ENCODE measurements around the gene HNRNPD.
"Not testable (repeated sequence)": the region's sequence is repeated elsewhere in the genome, so short reads cannot be mapped to it uniquely, and the experiment has no call there.

HNRNPD gene

GRCh38 chr4:82372517-82373485 is 990 bp downstream of the HNRNPD start:
- peak; percentile 28 to 68 for DNase-seq

GRCh38 chr4:82371497-82371896 is 2.3 kb downstream of the HNRNPD start:
- no peak for DNase-seq

DNA sequence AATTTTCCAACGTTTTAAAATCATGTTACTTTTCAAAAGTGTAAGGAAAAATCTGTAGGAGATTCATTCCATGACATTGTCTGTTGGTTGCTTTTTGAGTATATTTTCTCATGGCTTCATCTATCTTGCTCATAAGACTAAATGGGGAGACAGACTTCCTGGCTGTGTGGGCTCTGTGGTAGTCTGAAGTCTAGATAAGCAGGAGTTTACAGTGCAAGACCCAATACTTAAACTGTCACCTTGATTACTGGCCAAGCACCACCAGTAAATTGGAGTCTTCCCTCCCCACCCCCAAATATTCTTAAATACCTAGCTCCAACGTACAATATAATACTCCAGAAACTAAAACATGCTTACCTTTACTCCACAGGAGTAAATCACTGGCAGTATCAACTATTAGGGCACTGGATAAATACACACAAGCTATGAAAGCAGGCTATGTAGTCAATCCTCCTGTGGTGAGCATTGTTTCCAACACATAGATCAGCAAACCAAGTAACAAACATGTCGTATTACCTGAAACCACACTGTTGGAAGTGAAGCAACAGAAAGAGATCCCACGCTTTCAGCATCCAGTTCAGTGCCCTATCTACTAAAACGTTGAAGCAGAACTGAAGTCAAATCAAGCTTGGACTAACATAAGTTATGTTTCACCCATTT is 6.2 kb downstream of the HNRNPD start:
- DNase-seq: no peak

- DNase-seq: not testable (repeated sequence)
Measured at GRCh38 chr4:82366431-82366830, 7.4 kb downstream of the HNRNPD start.

- no peak for DNase-seq
Measured at GRCh38 chr4:82363896-82364487, 9.8 kb downstream of the HNRNPD start.

GRCh38 chr4:82362565-82362964 is 11.2 kb downstream of the HNRNPD start:
- no peak for DNase-seq

DNA sequence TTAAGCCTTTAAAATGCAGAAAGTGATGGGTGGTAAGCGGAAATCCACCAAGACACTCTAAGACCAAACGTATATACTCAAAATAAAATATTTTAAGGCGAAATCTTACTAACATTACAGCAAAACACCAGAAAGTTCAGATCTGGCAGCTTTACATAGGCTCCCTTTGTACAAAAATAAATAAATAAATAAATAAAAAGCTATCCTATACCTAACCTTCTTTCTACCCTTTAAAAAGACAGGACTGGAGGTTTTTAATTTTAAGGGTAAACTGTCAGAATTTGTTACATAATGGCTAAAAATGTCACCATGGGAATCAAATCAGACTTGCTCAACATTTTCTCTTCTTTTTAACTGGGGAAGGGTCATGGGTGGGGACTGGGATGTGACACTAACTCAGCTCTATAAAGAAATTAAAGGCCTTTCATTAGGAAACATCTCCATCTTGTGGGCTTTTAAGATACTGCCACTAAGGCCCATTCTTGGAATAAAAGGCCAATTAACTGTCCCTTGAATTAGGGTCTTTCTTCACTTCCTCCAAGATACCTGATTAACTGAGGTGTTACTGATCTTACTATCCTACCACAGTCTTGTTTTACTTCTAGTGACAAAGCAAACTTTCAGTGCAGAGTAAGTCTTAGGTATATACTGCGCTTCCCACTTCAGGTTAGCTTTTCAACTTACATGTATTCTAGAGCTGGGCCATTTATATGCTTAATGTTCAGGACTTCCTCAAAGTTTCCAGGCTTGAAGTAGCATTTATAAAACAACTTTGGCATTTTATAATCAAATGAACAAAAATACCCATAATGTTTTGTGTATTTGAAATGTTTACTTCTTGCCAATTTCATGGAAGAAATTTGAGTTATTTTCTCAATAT is 13.3 kb downstream of the HNRNPD start:
- peak in 1 of 2 experiments; percentile 11 for DNase-seq

DNA sequence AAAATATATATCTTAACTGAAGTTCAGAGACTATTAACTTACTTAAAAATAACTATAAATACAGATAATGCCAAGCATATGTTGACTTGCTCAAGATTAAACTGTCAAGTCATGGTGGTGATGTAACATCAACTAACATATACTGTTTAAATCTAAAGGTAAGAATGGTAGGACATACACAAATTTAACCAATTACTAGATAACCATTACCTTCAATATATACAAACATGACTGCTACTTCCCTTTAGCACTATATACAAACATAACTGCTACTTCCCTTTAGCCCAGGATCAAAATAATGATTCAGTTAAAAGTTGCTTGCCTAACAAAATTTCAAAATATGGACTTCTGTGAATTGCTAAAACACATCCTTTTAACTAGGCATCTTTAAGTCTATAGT is 14.9 kb downstream of the HNRNPD start:
- DNase-seq: no peak

- no peak for DNase-seq
Measured at GRCh38 chr4:82357640-82358039, 16.2 kb downstream of the HNRNPD start.

DNA sequence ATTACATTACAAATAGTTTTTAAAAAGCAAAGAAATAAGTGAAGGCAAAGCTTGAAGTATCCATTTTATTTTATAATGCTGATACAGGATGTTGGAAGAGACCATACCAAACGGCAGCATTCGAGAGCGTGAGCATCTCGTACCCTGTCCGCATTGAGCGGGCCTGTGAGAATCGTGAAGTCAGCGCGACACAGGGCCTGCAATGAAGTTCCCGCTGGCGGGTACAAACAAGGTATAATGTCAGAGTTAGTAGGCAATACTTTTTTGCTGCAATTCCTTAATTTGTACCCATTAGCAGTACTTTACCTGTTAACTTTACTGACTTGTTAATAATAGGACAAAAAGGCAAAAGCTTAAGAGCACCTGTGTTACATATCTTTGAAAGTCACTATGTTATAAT is 19.0 kb downstream of the HNRNPD start:
- no peak for DNase-seq

DNA sequence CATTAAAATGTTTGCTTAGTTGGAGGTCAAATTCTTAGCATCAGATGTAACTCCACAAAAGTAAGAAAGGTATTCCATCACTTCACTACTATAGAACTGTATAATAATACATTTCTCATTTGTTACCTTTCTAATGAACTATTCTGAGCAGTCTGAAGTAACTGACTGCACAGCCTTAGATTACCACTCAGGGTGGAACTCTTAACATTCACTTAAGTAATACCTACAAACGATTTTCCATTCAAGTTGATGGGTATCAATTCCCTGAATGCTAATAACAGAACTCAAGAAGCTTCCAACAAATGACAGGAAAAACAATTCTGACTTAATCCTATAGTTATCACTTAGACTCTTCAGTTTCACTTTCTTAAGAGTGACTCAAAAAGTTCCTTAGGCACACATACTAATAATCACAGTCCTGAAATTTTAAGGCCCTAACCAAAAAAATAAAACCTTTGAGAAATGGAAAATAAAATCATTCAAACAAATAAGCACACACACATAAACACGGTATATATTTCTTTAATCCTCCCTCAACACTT is 20.9 kb downstream of the HNRNPD start:
- no peak for DNase-seq

DNA sequence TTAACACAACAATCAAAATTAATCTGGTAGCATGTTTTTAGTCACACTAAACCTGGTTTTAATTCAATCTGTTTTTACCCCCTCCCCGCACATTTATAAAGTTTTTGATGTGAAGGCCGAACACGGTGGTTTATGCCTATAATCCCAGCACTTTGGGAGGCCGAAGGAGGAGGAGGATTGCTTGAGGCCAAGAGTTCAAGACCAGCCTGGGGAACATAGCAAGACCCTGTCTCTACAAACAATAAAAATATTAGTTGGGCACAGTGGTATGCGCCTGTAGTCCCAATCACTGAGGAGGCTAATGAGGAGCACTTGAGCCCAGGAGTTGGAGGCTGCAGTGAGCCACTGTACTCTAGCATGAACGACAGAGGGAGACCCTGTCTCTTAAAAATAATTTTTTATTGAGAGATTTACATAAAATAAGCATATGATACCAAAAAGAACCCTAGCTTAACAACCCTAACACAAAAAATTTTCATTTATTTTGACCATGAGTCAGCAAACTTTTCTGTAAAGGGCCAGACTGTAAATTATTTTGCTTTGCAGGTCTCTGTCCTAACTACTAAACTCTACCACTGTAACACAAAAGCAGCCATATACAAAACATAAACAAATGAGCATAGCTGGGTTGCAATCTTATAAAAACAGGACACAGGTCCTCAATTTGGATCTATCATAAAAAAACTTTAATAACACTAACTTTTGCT is 21.5 kb downstream of the HNRNPD start:
- DNase-seq: no peak

DNA sequence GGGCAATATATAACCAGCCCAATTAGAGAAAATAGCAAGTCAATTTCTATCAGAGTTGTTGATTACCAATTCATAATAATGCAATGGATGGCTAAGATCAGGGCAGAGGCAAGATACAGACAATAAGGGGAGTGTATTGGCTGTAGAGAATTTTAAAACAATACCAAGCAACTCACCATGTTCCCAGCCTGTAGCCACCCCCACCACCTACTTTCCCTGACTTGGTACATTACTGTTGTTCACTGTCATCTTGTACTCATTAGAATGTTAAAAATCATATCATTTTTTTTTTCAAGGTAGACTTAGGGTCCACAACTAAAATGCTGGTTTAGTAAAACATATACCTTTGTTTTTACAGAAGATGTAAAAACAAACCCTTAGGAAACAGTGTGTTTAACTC is 27.7 kb downstream of the HNRNPD start:
- no peak for DNase-seq

- DNase-seq: no peak
Measured at GRCh38 chr4:82335043-82335442, 38.7 kb downstream of the HNRNPD start.

DNA sequence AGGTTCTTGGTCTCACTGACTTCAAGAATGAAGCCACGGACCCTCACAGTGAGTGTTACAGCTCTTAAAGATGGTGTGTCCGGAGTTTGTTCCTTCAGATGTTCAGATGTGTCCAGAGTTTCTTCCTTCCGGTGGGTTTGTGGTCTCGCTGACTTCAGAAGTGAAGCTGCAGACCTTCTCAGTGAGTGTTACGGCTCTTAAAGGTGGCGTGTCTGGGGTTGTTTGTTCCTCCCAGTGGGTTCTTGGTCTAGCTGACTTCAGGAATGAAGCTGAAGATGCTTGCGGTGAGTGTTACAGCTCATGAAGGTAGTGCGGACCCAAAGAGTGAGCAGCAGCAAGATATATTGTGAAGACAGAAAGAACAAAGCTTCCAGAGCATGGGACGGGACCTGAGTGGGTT is 40.1 kb downstream of the HNRNPD start:
- DNase-seq: not testable (repeated sequence)

GRCh38 chr4:82331814-82332213 is 42.0 kb downstream of the HNRNPD start:
- no peak for DNase-seq

DNA sequence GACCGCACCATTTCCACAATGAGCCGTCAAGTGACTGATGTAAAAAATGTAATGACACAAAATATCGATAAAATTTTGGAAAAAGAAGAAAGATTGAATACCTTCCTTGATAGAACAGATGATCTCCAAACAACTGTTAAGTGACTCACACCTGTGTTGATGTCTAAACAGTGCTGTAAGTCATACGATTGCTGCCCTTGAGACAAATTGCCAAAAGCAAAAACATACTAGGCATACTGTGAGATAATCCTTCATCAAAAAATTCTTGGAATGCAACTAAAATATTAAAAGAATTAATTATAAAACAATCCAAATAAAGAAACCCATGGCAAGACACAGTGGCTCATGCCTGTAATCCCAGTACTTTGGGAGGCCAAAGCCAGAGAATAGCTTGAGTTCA is 53.4 kb downstream of the HNRNPD start:
- no peak for DNase-seq

DNA sequence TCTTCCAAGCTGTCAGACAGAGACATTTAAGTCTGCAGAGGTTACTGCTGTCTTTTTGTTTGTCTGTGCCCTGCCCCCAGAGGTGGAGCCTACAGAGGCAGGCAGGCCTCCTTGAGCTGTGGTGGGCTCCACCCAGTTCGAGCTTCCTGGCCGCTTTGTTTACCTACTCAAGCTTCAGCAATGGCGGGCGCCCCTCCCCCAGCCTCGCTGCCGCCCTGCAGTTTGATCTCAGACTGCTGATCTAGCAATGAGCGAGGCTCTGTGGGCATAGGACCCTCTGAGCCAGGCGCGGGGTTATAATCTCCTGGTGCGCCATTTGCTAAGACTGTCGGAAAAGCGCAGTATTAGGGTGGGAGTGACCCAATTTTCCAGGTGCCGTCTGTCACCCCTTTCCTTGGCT is 70.7 kb downstream of the HNRNPD start:
- DNase-seq: not testable (repeated sequence)

Data from NCI-H526 (cell line).